Bronchial epithelial cell (primary cell): ENCODE data around the gene NMRK1. TPM values are rescaled to one million over a fixed set of nuclear protein-coding genes. Genes with fewer than 3 reads are reported as not detected.

Experiments
- DNase-seq: peaks from one replicate; pipeline ENCODE4 v3.0.0-alpha.2; 2010; ENCODE audit warnings: low read depth
- FAIRE-seq: peaks from 2 replicates; lab custom pipeline; 2011; peaks lifted over from hg19 to GRCh38; lab: Jason Lieb, UNC
- H3K27me3 ChIP-seq: 2 replicates; pipeline ENCODE4 v1.5.1; 2011; ENCODE audit warnings: low read length; ENCODE audit not compliant: control insufficient read depth, insufficient read depth
- H3K36me3 ChIP-seq: 2 replicates; pipeline ENCODE4 v1.5.1; 2011; ENCODE audit warnings: low read length; ENCODE audit not compliant: control insufficient read depth, insufficient read depth
- H3K4me3 ChIP-seq: 2 replicates; pipeline ENCODE4 v1.5.1; 2011; ENCODE audit warnings: mild to moderate bottlenecking, low read depth, low read length, control low read depth
- total RNA-seq: library from RNA; depleted of rRNA; stranded (reverse); fragments of >200 nt; gene quantifications from 2 replicates; pipeline ENCODE4 v1.2.1, GENCODE V29; 2014
- TF ChIP-seq, protein P1 (sequence below): IDR thresholded peaks from 2 replicates; pipeline ENCODE4 v1.5.1; 2011; ENCODE audit warnings: mild to moderate bottlenecking, moderate library complexity, low read length, control low read depth, inconsistent platforms; ENCODE audit not compliant: insufficient read depth, severe bottlenecking

NMRK1 gene
- total RNA-seq, 1 donor from 2014 or later: 16.8 TPM

DNA sequence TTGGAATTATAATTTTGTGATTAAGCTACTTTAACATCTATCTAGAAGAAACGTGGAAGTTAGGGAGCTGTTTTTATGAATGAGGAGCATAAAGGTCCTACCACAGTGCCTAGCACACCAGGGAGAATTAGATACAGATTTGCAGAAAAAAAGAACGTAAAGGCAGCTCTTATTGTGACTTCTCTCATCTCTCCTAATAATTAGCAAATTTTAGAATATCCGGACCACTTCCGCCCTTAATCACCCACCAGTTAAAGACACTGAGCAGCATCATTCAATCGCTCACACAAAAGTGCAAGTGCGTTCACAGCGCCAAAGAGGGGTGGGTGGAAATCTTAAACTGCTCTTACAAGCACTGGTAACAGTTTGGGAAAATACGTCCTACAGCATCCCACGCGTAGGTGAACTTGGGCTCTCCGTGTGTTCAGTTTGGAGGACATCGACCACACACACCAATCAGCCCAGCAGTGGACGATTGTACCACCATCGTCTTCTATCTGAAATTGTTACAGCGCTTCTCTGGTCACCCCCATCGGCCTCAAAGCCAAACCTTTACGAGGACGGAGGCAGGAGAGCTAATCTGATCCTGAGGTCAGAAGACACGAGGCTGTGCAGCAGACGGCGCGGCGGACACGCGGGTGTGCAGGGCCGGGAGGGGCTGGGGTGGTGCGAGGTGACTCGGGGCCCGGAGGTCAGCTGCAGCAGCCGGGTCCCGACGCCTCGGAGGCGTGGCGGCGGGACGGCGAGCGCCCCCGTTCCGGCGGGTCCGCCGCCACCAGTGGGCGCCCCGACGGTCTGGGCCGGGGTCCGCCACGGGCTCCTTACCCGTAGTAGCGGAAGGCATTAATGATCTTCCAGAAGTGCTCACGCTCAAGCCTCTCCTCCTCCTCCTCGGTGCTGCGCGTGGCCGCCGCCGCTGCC lies 60.5 kb downstream of the NMRK1 start:
- H3K4me3 ChIP-seq: peak overlapping the region; percentile 83
- FAIRE-seq (no peak), DNase-seq (peak; percentile 25)
- H3K36me3 ChIP-seq: no peaks in the 10 kb centered on the region
- TF ChIP-seq, protein P1, sequence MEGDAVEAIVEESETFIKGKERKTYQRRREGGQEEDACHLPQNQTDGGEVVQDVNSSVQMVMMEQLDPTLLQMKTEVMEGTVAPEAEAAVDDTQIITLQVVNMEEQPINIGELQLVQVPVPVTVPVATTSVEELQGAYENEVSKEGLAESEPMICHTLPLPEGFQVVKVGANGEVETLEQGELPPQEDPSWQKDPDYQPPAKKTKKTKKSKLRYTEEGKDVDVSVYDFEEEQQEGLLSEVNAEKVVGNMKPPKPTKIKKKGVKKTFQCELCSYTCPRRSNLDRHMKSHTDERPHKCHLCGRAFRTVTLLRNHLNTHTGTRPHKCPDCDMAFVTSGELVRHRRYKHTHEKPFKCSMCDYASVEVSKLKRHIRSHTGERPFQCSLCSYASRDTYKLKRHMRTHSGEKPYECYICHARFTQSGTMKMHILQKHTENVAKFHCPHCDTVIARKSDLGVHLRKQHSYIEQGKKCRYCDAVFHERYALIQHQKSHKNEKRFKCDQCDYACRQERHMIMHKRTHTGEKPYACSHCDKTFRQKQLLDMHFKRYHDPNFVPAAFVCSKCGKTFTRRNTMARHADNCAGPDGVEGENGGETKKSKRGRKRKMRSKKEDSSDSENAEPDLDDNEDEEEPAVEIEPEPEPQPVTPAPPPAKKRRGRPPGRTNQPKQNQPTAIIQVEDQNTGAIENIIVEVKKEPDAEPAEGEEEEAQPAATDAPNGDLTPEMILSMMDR: no peak
- no peaks in the 10 kb centered on the region for H3K27me3 ChIP-seq

DNA sequence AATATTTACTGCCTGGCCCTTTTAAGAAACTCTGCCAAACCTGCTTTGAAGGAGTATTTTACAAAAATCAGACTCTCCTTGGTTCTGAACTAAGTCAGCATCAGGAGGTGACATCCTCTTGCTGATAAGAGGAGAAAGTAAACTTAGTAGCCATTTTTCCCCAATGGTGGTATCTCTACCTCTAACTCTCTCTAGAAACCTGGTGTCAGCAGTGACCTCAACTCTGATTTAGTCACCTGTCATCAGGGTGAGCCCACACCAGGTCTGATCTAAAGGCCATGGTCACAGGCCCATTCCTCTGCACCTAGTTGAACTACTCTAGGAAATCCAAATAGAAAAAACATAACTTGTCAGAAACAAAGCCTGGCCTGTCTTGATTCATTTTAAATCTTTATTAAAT lies 64.1 kb downstream of the NMRK1 start:
- DNase-seq (no peak), FAIRE-seq (no peak)
- TF ChIP-seq, protein P1: no peak
- Histone ChIP-seq H3K4me3 (no peak overlapping the region), H3K36me3 (no peaks in the 10 kb centered on the region), H3K27me3 (no peaks in the 10 kb centered on the region)

DNA sequence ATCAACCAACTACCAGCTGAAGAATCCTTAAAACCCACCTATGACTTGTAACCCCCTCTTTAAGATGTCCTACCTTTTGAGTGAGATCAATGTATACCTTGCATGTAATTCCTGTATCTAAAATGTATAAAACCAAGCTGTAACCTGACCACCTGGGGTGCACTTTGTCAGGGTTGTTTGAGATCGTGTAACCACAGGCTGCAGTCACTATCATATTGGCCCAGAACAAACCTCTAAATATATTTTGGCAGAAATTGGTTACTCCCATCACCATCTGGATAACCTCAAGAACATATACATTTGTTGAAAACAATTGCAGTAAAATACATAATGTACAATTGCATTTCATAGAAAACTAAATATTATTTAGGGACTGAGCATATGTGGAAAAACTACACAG lies 68.3 kb downstream of the NMRK1 start:
- Histone ChIP-seq H3K36me3 (no peaks in the 10 kb centered on the region), H3K4me3 (no peak overlapping the region), H3K27me3 (no peaks in the 10 kb centered on the region)
- DNase-seq (no peak), FAIRE-seq (no peak)
- TF ChIP-seq, protein P1: no peak

DNA sequence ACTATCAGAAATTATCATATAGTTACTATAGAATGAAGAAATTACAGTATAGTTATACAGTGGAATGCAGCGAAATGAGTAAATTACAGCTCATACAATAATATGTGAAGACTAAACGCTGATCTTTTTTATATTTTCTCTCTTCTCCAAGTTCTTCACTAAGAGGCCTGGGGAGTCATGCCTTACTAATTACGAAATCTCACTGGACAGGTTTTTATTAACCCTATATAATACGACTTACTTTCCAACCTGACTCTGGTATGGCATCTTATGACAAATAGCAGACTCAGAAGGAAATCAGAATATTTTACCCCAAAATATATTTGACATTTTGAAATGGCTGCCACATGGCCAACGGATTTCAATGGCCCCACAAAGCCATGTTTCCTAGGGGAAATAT lies 68.9 kb downstream of the NMRK1 start:
- no peak overlapping the region for H3K4me3 ChIP-seq
- DNase-seq: peak; percentile 48
- no peak for FAIRE-seq
- H3K27me3 ChIP-seq: no peaks in the 10 kb centered on the region
- TF ChIP-seq, protein P1: no peak
- no peaks in the 10 kb centered on the region for H3K36me3 ChIP-seq

DNA sequence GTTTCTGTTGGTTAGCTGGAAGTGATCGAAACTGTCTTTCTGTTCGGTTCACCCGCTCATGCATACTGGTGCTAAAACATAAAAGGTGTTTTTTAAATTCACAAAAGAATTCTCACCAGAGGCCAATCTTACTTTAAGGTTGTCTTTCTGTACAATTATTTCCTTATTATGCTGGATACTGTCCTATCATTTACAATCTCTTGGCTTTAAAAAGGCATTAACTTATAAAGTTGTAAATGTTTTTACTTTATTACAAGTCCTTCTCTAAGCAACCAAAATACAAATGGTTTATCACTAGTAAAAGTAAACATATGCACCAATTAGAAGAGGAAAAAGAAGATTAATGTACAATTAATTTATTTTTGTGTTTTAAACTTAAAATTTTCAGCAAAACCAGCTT lies 70.6 kb downstream of the NMRK1 start:
- Histone ChIP-seq H3K27me3 (no peaks in the 10 kb centered on the region), H3K36me3 (no peaks in the 10 kb centered on the region), H3K4me3 (no peak overlapping the region)
- DNase-seq (no peak), FAIRE-seq (no peak)
- TF ChIP-seq, protein P1: no peak

DNA sequence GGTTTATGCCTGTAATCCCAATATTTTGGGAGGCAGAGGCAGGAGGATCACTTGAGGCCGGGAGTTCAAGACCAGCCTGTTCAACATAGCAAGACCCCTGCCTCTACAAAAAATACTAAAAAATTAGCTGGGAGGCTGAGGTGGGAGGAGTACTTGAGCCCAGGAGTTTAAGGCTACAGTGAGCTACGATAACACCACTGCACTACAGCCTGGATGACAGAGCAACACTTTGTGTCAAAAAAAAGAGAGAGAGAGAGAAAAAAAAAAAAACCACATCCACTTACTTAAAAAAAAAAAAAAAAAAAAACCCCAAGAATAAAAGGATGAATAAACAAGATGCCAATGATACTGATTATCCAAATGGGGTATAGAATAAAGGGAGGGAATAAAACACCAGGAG lies 74.2 kb downstream of the NMRK1 start:
- Histone ChIP-seq H3K27me3 (no peaks in the 10 kb centered on the region), H3K36me3 (peaks cover 5% of the 10 kb centered on the region), H3K4me3 (no peak overlapping the region)
- FAIRE-seq (no peak), DNase-seq (no peak)
- TF ChIP-seq, protein P1: no peak
